Natural killer cell (primary cell): ENCODE measurements around the gene SCD5. TPM values are rescaled to one million over a fixed set of nuclear protein-coding genes. Genes with fewer than 3 reads are reported as not detected.

Source experiments
- ATAC-seq, 3 donors: fragments of 150-1000 bp in 2 of 3; fragments of 200-7000 bp in 1 of 3; cut with Tn5 transposase; 1 replicate in 1 of 3; 2 replicates in 2 of 3; pipeline ENCODE4 v1.10.0; 2021; ENCODE audit warnings: mild to moderate bottlenecking in 2 of 3, moderate library complexity in 2 of 3
- DNase-seq, 2 donors: peaks; one replicate each; pipeline versions ENCODE4 v3.0.0 to v3.0.0-alpha.2; 2013 to 2021; ENCODE audit warnings: mixed read lengths in 1 of 2
- H3K27ac ChIP-seq: one replicate; pipeline ENCODE4 v1.5.1; 2013; ENCODE audit warnings: mild to moderate bottlenecking, low read length
- H3K27me3 ChIP-seq: one replicate; pipeline ENCODE4 v1.6.1; 2013; ENCODE audit warnings: low read length; ENCODE audit not compliant: control insufficient read depth, insufficient read depth
- H3K36me3 ChIP-seq: one replicate; pipeline ENCODE4 v1.6.1; 2013; ENCODE audit warnings: low read length; ENCODE audit not compliant: control insufficient read depth, insufficient read depth
- H3K4me1 ChIP-seq: one replicate; pipeline ENCODE4 v1.6.1; 2013; ENCODE audit warnings: low read length; ENCODE audit not compliant: control insufficient read depth, insufficient read depth
- H3K4me3 ChIP-seq: one replicate; pipeline ENCODE4 v1.5.1; 2013; ENCODE audit warnings: low read length
- H3K9me3 ChIP-seq: one replicate; pipeline ENCODE4 v1.6.1; 2013; ENCODE audit warnings: low read length; ENCODE audit not compliant: control insufficient read depth, insufficient read depth
- H3K27ac Mint-ChIP-seq, 2 donors: one replicate each; pipeline ENCODE4 v1.8.0; 2022; ENCODE audit warnings: mild to moderate bottlenecking in 2 of 2, mixed read lengths in 2 of 2, moderate library complexity in 1 of 2
- H3K27me3 Mint-ChIP-seq, 2 donors: one replicate each; pipeline ENCODE4 v1.8.0; 2022; ENCODE audit warnings: low read depth in 2 of 2, mixed read lengths in 2 of 2
- H3K36me3 Mint-ChIP-seq: one replicate; pipeline ENCODE4 v1.8.0; 2022; ENCODE audit warnings: mixed read lengths
- H3K4me1 Mint-ChIP-seq, 2 donors: one replicate each; pipeline ENCODE4 v1.8.0; 2022; ENCODE audit warnings: mixed read lengths in 2 of 2
- H3K4me3 Mint-ChIP-seq: one replicate; pipeline ENCODE4 v1.8.0; 2022; ENCODE audit warnings: mild to moderate bottlenecking, moderate library complexity, mixed read lengths
- H3K9me3 Mint-ChIP-seq, 2 donors: one replicate each; pipeline ENCODE4 v1.8.0; 2022; ENCODE audit warnings: mixed read lengths in 2 of 2
- CTCF ChIP-seq: fragments of 200-600 bp; IDR thresholded peaks from one replicate; pipeline ENCODE4 v1.8.0; 2022; ENCODE audit warnings: antibody characterized with exemption
- WGBS: methylation state at CpG from one replicate; pipeline ENCODE4 v1.1.7; 2013; ENCODE audit warnings: missing lambda C conversion rate; ENCODE audit not compliant: insufficient coverage; 5-methylcytosine and 5-hydroxymethylcytosine counted together
- intact Hi-C: fragments of 100-400 bp; cut with micrococcal nuclease; formaldehyde crosslinking; loops from one replicate; pipeline ENCODE4 v1.14.2; 2022
- total RNA-seq, 4 donors: library from RNA; stranded (reverse); fragments of 120-200 nt in 1 of 4; gene quantifications; one replicate each; pipeline versions ENCODE4 v1.2.3 to v1.2.4, GENCODE V29; 2013 to 2022

The SCD5 gene
- total RNA-seq, 3 donors from 2014 or later (not counting 1 experiment from before 2014, with no cell fraction given) = 8.9 to 11.6 (median 9.0) TPM

DNA sequence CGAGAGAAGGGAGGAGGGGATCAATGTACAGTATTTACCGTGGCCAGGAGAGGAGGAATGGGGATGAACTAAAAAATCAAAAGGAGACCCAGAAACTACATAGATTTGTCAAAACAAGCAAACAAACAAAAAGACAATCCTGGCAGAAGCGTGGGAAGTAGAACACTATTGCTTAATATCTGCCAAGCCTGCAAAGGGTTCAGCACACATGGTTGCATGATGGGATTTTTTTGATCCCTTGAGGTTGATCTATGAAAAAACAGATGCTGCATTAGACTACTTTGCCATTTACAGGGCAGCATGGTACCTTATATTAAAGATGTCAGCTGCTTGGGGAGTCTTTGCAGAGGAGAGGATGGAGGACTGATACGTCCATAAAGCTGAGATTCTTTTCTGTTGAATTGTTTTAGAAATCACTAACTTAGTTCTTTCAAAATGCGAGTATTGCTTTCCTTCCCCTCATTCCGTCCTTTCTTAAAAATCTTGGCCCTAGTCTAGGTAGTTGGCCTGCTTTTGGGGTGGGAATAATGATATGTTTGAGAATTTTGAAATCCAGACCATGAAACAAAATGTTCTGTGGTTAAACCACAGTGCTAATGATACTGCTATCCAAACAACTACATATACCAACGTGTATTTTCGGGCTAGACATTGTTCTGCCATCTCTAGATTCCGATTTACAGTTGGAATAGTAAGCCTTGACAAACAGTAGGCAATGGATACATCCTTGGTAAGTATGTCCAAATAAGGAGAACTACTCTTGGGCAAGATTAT is 197.2 kb downstream of the SCD5 start:
- Mint-ChIP-seq H3K36me3 (no peaks in the 10 kb centered on the region), H3K4me3 (no peak overlapping the region), H3K27me3 (no peaks in the 10 kb centered on the region), H3K9me3 (no peaks in the 10 kb centered on the region), H3K27ac (no peak overlapping the region), H3K4me1 (no peaks in the 10 kb centered on the region)
- ATAC-seq (no peak), DNase-seq (no peak)
- WGBS = 91% methylated on average over 6 of the region's 9 CpGs
- intact Hi-C loops = no loop called here
- Histone ChIP-seq H3K9me3 (no peaks in the 10 kb centered on the region), H3K27me3 (no peaks in the 10 kb centered on the region), H3K27ac (no peak overlapping the region), H3K36me3 (no peaks in the 10 kb centered on the region), H3K4me3 (no peak overlapping the region), H3K4me1 (no peaks in the 10 kb centered on the region)
- TF ChIP-seq CTCF = no peak

GRCh38 chr4:82599336-82599735 is 199.3 kb downstream of the SCD5 start:
- Histone ChIP-seq H3K4me3 (no peak overlapping the region), H3K36me3 (no peaks in the 10 kb centered on the region), H3K9me3 (no peaks in the 10 kb centered on the region), H3K4me1 (no peaks in the 10 kb centered on the region), H3K27me3 (no peaks in the 10 kb centered on the region), H3K27ac (no peak overlapping the region)
- 84% methylated on average over 4 of the region's 4 CpGs for WGBS
- Mint-ChIP-seq H3K27me3 (no peaks in the 10 kb centered on the region), H3K27ac (no peak overlapping the region), H3K4me1 (no peaks in the 10 kb centered on the region), H3K4me3 (no peak overlapping the region), H3K36me3 (no peaks in the 10 kb centered on the region), H3K9me3 (no peaks in the 10 kb centered on the region)
- DNase-seq (no peak), ATAC-seq (no peak)
- TF ChIP-seq CTCF = no peak
- intact Hi-C loops = no loop called here

DNA sequence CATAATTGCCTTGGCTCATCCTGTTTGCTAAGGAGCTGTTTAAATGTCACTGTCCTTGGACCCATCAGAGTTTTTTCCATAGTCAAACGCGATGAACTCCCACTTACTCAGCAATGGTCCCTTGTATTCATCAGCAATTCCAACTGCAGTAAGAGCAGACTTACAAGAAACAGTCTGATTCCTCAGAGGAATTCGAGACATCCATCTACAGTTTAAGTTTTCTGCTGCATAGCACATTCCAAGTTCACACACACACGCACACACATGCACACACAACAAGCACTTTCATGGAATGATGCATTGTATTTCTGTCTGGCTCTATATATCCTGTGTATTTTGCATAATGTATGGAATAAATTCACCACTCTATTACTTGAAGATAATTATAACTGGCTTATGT is 204.1 kb downstream of the SCD5 start:
- no peaks in the 10 kb centered on the region for H3K9me3 Mint-ChIP-seq
- Histone ChIP-seq H3K36me3 (no peaks in the 10 kb centered on the region), H3K4me3 (no peak overlapping the region), H3K27me3 (no peaks in the 10 kb centered on the region), H3K4me1 (no peaks in the 10 kb centered on the region), H3K9me3 (no peaks in the 10 kb centered on the region), H3K27ac (no peak overlapping the region)
- H3K36me3 Mint-ChIP-seq = no peaks in the 10 kb centered on the region
- H3K4me1 Mint-ChIP-seq = no peaks in the 10 kb centered on the region
- DNase-seq (no peak), ATAC-seq (no peak)
- intact Hi-C loops = no loop called here
- no peak overlapping the region for H3K4me3 Mint-ChIP-seq
- WGBS = 82% methylated on average over 3 of the region's 4 CpGs
- H3K27me3 Mint-ChIP-seq = peaks cover 9 to 11% of the 10 kb centered on the region in 2 donors
- no peak for TF ChIP-seq CTCF
- no peak overlapping the region for H3K27ac Mint-ChIP-seq

- H3K27ac ChIP-seq = no peak overlapping the region
- intact Hi-C loops = no loop called here
- Mint-ChIP-seq H3K27me3 (peaks cover 9 to 11% of the 10 kb centered on the region in 2 donors), H3K36me3 (no peaks in the 10 kb centered on the region), H3K4me3 (no peak overlapping the region), H3K4me1 (no peaks in the 10 kb centered on the region), H3K9me3 (no peaks in the 10 kb centered on the region), H3K27ac (no peak overlapping the region)
- ATAC-seq (no peak), DNase-seq (no peak)
- H3K4me3 ChIP-seq = no peak overlapping the region
- H3K4me1 ChIP-seq = no peaks in the 10 kb centered on the region
- no peaks in the 10 kb centered on the region for H3K36me3 ChIP-seq
- no peak for TF ChIP-seq CTCF
- no peaks in the 10 kb centered on the region for H3K9me3 ChIP-seq
- 80% methylated on average over 5 of the region's 5 CpGs for WGBS
- no peaks in the 10 kb centered on the region for H3K27me3 ChIP-seq
Measured at GRCh38 chr4:82593411-82593810, 205.2 kb downstream of the SCD5 start.
